Activated CD4-positive, alpha-beta T cell treated with anti-CD3 and anti-CD28 coated beads, Interleukin-2, amount 50 U/mL, for 4 hours (primary cell): Measurements from ENCODE around the gene FASTK.

ENCODE experiments used
- DNase-seq, 2 experiments: peaks; one replicate each; pipeline ENCODE4 v3.0.0-alpha.2; 2020

FASTK gene

DNA sequence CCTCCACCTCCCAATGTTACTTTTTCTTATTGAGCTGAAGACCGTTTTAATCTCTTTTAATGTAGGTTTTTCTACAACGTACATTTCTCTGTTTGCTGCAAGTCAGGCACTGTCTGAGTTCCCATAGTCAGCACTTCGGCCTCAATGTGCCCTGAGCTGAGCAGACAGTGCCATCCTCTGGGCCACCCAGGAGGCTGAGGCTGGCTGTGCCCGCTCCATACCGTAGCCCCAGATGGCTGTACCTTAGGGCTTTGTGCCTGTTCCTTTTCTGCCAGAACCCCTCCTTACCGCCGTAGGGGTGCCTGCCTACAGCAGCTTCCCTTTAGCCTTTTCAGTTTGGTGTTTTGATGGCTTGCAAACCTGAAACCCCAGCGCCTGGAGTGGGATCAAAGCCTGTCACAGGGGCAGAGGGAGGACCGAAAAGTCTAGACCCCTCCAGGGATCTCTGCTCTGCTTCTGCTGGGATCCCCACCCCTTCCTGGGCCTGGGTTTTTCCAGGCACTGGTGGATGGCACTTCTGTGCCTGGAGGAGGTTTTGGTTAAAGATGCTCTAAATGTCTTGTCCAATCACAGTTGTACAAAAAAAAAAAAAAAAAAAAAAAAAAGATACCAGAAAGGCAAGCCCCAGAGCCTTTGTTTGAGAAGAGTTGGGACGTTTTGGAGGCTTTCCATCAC is 14.7 kb upstream of the FASTK start:
- DNase-seq = no peak

GRCh38 chr7:151094675-151095074 is 14.1 kb upstream of the FASTK start:
- no peak for DNase-seq

GRCh38 chr7:151093748-151094147 is 13.1 kb upstream of the FASTK start:
- no peak for DNase-seq

DNA sequence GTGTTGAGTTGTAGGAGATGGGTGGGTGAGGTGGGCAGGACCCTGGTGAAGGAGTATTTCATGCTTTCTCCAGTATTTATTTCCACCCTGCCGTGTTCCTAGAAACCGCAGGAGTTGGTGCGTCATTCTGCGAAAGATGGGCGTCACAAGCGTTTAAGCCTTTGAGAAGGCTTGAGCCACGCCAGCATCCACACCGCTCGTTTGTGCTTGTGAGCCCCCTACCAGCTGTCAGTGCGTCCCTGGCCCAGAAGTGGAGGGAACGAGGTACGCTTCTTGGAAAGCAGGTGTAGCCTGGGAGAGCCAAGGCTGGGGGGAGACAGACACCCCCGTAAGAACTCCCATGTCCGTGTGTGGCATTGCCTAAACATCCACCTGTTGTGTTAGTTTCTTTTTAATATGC is 11.4 kb upstream of the FASTK start:
- DNase-seq = no peak

GRCh38 chr7:151091431-151091830 is 10.8 kb upstream of the FASTK start:
- DNase-seq = no peak

DNA sequence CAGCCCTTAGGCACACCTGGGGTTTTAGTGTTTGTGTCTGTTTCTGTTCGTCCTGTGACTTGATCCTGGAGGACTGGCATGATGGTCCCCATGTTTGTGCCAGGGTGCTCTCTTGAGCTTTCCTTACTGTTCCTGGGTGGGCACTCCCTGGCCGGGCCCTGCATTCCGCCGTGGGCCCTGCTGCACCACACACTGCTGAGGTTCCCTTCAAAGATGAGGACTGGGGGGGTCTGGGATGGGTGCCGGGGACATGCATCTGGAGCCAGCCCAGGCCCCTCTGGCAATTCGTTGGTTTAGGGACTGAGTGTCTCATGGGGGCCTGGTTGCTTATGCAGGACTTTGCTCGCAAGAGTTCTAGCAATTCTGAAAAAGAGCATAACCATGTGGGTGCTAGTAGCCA is 10.4 kb upstream of the FASTK start:
- no peak for DNase-seq

DNA sequence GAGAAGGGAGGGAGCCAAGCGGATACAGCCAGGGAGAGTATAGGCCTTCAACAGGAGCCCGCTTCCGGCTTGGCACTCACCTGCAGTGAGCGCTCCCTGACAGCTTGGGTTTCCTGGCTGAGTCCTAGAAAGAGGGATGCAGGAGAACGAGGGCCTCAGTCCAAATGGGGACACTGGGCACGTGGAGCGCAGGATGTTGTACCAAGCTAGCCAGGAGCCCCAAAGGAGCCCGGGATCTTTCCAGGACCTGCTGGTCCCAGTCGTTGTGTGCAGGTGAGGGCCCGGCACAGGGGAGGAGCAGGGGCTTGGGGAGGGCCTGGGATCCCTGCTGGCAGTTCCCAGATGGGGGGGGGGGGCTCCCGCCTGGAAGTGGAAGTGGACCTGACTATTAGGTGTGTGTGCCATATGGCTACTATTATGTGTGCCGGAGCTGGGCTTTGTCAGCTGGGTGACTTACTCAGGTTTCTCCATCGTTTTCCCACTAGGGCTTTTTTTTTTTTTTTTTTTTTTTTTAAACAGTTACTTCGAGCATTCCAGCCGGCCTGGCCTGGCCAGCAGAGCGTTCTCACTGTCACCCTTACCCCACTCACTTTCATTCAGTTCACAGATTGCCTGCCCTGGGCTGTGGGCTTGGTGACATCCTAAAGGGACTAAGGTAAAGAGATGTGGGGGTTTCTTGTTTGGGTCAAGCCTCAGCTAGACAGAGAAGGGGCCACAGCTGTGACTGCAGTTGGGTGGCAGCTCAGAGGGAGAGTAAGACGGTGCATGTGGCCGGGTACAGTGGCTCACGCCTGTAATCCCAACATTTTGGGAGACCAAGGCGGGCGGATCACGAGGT is 9.5 kb upstream of the FASTK start:
- DNase-seq = no peak

GRCh38 chr7:151088856-151089699 is 8.5 kb upstream of the FASTK start:
- no peak for DNase-seq

- DNase-seq = no peak
Observed at GRCh38 chr7:151088019-151088855, 7.6 kb upstream of the FASTK start.

- no peak for DNase-seq
Observed at GRCh38 chr7:151087245-151088018, 6.8 kb upstream of the FASTK start.

DNA sequence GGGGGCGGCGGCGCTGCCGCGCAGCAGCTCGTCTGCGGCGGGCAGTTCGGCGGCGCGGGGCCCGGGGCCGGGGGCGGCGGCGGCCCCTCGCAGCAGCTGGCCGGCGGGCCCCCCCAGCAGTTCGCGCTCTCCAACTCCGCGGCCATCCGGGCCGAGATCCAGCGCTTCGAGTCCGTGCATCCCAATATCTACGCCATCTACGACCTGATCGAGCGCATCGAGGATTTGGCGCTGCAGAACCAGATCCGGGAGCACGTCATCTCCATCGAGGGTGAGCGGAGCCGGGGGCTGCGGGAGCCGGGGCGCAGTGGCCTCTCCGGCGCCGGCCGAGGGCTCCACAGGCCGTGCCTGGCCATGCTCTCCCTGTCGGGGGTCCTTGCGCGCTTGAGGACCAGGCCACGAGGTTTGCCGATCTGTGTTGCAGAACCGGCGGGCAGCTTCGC is 6.2 kb upstream of the FASTK start:
- no peak for DNase-seq

DNA sequence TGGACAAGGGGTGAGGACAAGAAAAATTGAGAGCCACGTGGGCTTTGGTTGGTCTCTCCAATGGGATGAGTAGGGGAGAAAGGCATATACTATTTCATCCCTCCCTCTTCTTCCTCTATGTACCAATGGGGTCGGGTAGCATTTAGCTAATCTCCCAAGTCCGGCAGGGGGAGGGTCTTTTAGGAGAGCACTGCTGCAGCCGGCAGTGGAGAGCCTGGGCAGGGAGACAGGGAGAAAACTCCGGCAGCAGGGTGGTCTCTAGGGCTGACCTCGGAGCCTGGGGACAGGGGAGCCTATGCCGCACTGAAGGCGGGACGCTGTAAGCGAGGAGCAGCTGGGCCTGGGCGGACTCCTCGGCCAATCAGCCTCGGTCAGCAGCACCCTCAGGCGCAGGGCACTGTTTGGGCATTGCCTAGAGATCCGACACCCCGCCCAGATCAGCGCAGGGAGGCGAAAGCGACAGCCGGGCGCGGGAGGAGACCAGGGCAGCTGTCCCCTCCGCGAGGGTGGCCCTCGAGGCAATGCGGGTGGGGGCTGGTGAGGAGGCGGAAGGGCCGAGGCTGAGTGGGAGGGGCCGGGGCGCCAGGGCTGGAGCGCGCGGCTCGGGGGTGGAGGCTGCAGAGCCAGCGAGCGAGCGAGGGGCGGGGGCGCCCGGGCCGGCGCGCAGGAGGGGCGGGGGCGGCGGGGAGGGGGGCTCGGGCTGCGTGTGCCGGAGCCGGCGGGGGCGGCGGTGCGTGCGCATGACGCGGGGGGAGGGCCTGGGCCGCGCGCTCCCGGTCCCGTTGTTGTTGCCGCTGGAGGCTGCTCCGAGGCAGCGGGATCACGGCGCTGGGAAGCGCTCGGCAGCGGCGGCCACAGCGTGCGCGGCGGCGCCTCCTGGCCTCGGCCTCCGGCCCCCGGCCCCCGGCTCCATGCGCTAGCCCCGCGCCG is 5.3 kb upstream of the FASTK start, which contains the start of gene AGAP3:
TSS of gene AGAP3 (plus strand) at position 785 of the 930 bp plus-strand sequence. CDS start 267 bp downstream, outside the sequence.
- DNase-seq = peak; percentile 47 to 52

GRCh38 chr7:151085329-151085690 is 4.7 kb upstream of the FASTK start:
- DNase-seq = no peak

- no peak for DNase-seq
Observed at GRCh38 chr7:151083824-151084160, 3.2 kb upstream of the FASTK start.

DNA sequence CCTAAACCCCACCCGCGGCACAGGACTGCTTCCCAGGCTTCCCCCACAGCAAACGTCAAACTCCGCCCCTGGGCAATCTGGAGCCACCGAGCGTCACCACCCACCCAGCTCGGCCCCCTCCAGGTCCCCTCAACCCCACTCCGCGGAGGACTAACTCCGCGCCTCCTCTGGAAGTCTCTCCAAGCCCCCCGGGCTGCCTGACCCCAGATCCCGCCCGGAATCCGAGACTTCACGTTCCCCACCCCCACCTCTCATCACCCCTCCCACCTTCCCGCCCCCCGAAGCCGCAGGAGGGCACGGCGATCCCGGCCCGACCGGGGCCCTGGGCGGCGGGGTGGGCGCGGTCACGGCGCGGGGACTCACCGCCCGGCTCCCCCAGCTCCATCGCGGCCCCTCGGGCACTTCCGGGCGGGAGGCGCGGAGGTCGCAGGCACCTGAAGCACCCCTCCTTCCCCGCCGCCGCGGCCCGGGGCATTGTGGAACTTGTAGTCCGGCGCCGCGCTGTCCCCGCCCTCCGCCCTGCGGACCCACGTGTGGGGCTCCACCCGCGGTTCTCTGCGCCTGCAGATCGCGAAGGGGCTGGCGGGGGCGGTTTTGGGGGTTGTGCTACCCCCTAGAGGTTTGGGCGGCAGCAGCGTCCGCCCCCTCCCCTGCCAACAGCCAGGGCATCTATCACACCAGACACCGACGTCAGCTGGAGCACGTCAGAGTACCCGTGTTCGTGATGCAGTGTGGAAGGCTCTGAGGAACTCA is 2.6 kb upstream of the FASTK start, which contains the start of gene TMUB1:
TSS of gene TMUB1 (minus strand) at position 423 of the 753 bp plus-strand sequence. CDS start 930 bp downstream, outside the sequence.
- peak; percentile 79 to 85 for DNase-seq

- no peak for DNase-seq
Observed at GRCh38 chr7:151082141-151083070, 1.8 kb upstream of the FASTK start.

GRCh38 chr7:151081170-151082101 is 827 bp upstream of the FASTK start:
- no peak for DNase-seq
